Measurements from ENCODE around the gene ZNF865. TPM values are rescaled to one million over a fixed set of nuclear protein-coding genes. Genes with fewer than 3 reads are reported as not detected.

ZNF865 gene
- total RNA-seq, 1 experiment from 2014 or later, result 21.7 TPM

- Mint-ChIP-seq H3K9me3 (no peaks in the 10 kb centered on the region), H3K36me3 (peaks cover 26% of the 10 kb centered on the region), H3K4me3 (peak overlapping the region; percentile 93), H3K4me1 (peaks cover 33% of the 10 kb centered on the region), H3K27me3 (ENCODE audit: low read depth) (peaks cover 3% of the 10 kb centered on the region; the same call in 1 of the 2 replicates), H3K27ac (peak overlapping the region; percentile 67)
- TF ChIP-seq E2F5 (CRISPR knock-in tag; IDR thresholded peaks at IDR 0.05) (no peak), NFE2L1 (CRISPR knock-in tag; IDR thresholded peaks at IDR 0.05) (no peak), ZNF512 (CRISPR knock-in tag; IDR thresholded peaks at IDR 0.05; ENCODE audit: borderline replicate concordance) (no peak), ELF4 (CRISPR knock-in tag; IDR thresholded peaks at IDR 0.05; ENCODE audit: low read depth) (no peak), ZNF263 (CRISPR knock-in tag; IDR thresholded peaks at IDR 0.05; ENCODE audit: low read depth) (no peak), SOX15 (CRISPR knock-in tag; IDR thresholded peaks at IDR 0.05) (no peak), ZNF416 (CRISPR knock-in tag; IDR thresholded peaks at IDR 0.05) (no peak), ZNF396 (CRISPR knock-in tag; IDR thresholded peaks at IDR 0.05; ENCODE audit: borderline replicate concordance) (no peak), ZBTB43 (CRISPR knock-in tag; IDR thresholded peaks at IDR 0.05) (no peak), TP53 (CRISPR knock-in tag; IDR thresholded peaks at IDR 0.05) (no peak), ESRRA (CRISPR knock-in tag; IDR thresholded peaks at IDR 0.05; ENCODE audit: borderline replicate concordance) (no peak), ATF6 (CRISPR knock-in tag; IDR thresholded peaks at IDR 0.05) (no peak), PRDM15 (CRISPR knock-in tag; IDR thresholded peaks at IDR 0.05) (no peak), EMX1 (CRISPR knock-in tag; IDR thresholded peaks at IDR 0.05) (no peak)
- ATAC-seq, result no peak
- DNase-seq (ENCODE audit: low spot score), result no peak
- ChIA-PET POLR2A (interaction anchor here (1.3 kb wide), 1 partner anchor 14 kb away, joined by 4 read pairs; no protein-coding TSS in a partner anchor), CTCF (interaction anchor here (0.8 to 3.3 kb wide), 4 partner anchors 14 to 676 kb away, joined by 3 to 33 read pairs (median 4); no protein-coding TSS in a partner anchor)
Observed at GRCh38 chr19:55656988-55657747, 51.7 kb downstream of the ZNF865 start.
